ENCODE data around the gene PCBP1. TPM values are rescaled to one million over a fixed set of nuclear protein-coding genes. Genes with fewer than 3 reads are reported as not detected.
A peak's percentile ranks its signal among the peaks of the same experiment; 100 is the strongest.

Gene PCBP1
- total and polyA plus RNA-seq, 9 of the 15 experiments (the other 6 are each of a cell fraction or from before 2014, with no cell fraction given): 19.2 to 407 (median 78.1) TPM

GRCh38 chr2:70133127-70133452 lies 45.8 kb downstream of the PCBP1 start:
- no peaks in the 10 kb centered on the region for H3K9me3 ChIP-seq (replicated peaks; ENCODE audit: control insufficient read depth, insufficient read depth, low read depth, low read length)
- no peak overlapping the region for H3K4me3 ChIP-seq
- FAIRE-seq: no peak
- ChIA-PET POLR2A (interaction anchor here (0.7 to 6.0 kb wide), 14 partner anchors 8 to 219 kb away, joined by 3 to 74 read pairs (median 5); partner anchors contain the start of genes MXD1, PCBP1 and SNRPG), CTCF (ENCODE audit: low intra/inter-chr PET ratio) (no interaction called here)
- no peak for ATAC-seq
- peak overlapping the region in 1 of 2 experiments; percentile 78; a peak in 3 of 4 replicates for H3K9ac ChIP-seq (ENCODE audit: insufficient read depth in 1 of 2, low read depth in 2 of 2, low read length in 2 of 2)
- no peaks in the 10 kb centered on the region for H4K20me1 ChIP-seq (replicated peaks; ENCODE audit: control insufficient read depth, insufficient read depth, low read length)
- intact Hi-C loops (cut with micrococcal nuclease): loop anchor here (2.0 kb wide), 1 partner anchor 24 kb away; no protein-coding TSS in a partner anchor
- 46% methylated on average over 1 of the region's 1 CpG for WGBS (ENCODE audit: insufficient coverage, low coverage, missing lambda C conversion rate)
- H3K79me2 ChIP-seq (ENCODE audit: control insufficient read depth, insufficient read depth, low read length): no peaks in the 10 kb centered on the region
- no peak for DNase-seq (ENCODE audit: extremely low read depth in 1 of 4, low spot score in 3 of 4)
- no peaks in the 10 kb centered on the region for H3K27me3 ChIP-seq (ENCODE audit: control insufficient read depth in 2 of 2, insufficient read depth in 2 of 2, low read length in 2 of 2)
- H3K27ac ChIP-seq (ENCODE audit: extremely low read depth, low read depth, low read length): peak overlapping the region; percentile 95
- peak overlapping the region; percentile 90 for H2AFZ ChIP-seq (ENCODE audit: low read depth, low read length)
- in situ Hi-C loops (cut with MboI): loop anchor here (10.0 kb wide), 1 partner anchor 408 kb away; no protein-coding TSS in a partner anchor
- H3K4me1 ChIP-seq (replicated peaks in 1 of 2; ENCODE audit: control insufficient read depth in 2 of 2, insufficient read depth in 2 of 2, low read length in 2 of 2): peaks cover 37 to 62% of the 10 kb centered on the region in 2 experiments
- no peaks in the 10 kb centered on the region for H3K36me3 ChIP-seq (ENCODE audit: control insufficient read depth, insufficient read depth, low read length)
- H3K9me1 ChIP-seq (ENCODE audit: control insufficient read depth, insufficient read depth, low read length): no peaks in the 10 kb centered on the region
- H3K4me2 ChIP-seq (ENCODE audit: insufficient read depth, low read length): peak overlapping the region; percentile 77
- BruUV-seq (replicated peaks): no TSS peak
- TF ChIP-seq PBX2 (CRISPR knock-in tag; IDR thresholded peaks at IDR 0.05; ENCODE audit: low read depth) (no peak), PBX2 (tag; conservative IDR thresholded peaks at IDR 0.05; ENCODE audit: low read depth) (peak; percentile 89), MEIS2 (IDR thresholded peaks at IDR 0.05; ENCODE audit: partially characterized antibody) (peak; percentile 91), MAX (CRISPR knock-in tag; IDR thresholded peaks at IDR 0.05) (no peak), ZNF583 (CRISPR knock-in tag; IDR thresholded peaks at IDR 0.05) (no peak), PKNOX1 (IDR thresholded peaks at IDR 0.05) (peak; percentile 91), GATAD2A (IDR thresholded peaks at IDR 0.05) (0 out of 2 replicates have a peak, but pooled peaks have one; percentile 34), ZNF785 (CRISPR knock-in tag; IDR thresholded peaks at IDR 0.05) (0 out of 2 replicates have a peak, but pooled peaks have one; percentile 28), PYGO2 (tag; IDR thresholded peaks at IDR 0.05) (0 out of 2 replicates have a peak, but pooled peaks have one; percentile 58), TRIM28 (IDR thresholded peaks at IDR 0.05) (0 out of 2 replicates have a peak, but pooled peaks have one; percentile 17), CREB3 (tag; conservative IDR thresholded peaks at IDR 0.05; ENCODE audit: low read depth) (peak; percentile 3; the same call in 1 of the 2 replicates), FOSL1 (tag; conservative IDR thresholded peaks at IDR 0.05) (0 out of 2 replicates have a peak, but pooled peaks have one; percentile 21)

Measured in K562 (cell line).